ENCODE measurements around the gene CENPB.

GRCh38 chr20:3752386-3752759 lies 34.2 kb downstream of the CENPB start:
- TF ChIP-seq, protein P1, sequence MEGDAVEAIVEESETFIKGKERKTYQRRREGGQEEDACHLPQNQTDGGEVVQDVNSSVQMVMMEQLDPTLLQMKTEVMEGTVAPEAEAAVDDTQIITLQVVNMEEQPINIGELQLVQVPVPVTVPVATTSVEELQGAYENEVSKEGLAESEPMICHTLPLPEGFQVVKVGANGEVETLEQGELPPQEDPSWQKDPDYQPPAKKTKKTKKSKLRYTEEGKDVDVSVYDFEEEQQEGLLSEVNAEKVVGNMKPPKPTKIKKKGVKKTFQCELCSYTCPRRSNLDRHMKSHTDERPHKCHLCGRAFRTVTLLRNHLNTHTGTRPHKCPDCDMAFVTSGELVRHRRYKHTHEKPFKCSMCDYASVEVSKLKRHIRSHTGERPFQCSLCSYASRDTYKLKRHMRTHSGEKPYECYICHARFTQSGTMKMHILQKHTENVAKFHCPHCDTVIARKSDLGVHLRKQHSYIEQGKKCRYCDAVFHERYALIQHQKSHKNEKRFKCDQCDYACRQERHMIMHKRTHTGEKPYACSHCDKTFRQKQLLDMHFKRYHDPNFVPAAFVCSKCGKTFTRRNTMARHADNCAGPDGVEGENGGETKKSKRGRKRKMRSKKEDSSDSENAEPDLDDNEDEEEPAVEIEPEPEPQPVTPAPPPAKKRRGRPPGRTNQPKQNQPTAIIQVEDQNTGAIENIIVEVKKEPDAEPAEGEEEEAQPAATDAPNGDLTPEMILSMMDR (IDR thresholded peaks at IDR 0.05; ENCODE audit: low read length) = no peak
- TF ChIP-seq EZH2 (IDR thresholded peaks at IDR 0.05; ENCODE audit: borderline replicate concordance, low read length) = no peak
